H1 (cell line): ENCODE results near the gene ZNF609. TPM values are rescaled to one million over a fixed set of nuclear protein-coding genes. Genes with fewer than 3 reads are reported as not detected.

Source experiments
- CTCF ChIA-PET: fragments of 300-600 bp; sonication (Branson Sonifier 250); formaldehyde crosslinking; loops from one replicate; lab custom pipeline; 2021; ENCODE audit not compliant: partially characterized antibody; lab: Charles Lee
- POLR2A ChIA-PET: fragments of 300-600 bp; sonication (Branson Sonifier 250); formaldehyde crosslinking; loops from one replicate; lab custom pipeline; 2021; ENCODE audit warnings: inconsistent platforms; ENCODE audit not compliant: partially characterized antibody; lab: Charles Lee
- DNase-seq, 2 experiments: peaks; one replicate each; pipeline versions ENCODE4 v3.0.0 to v3.0.0-alpha.2; 2010 to 2022; ENCODE audit warnings: low spot score in 2 of 2, low read depth in 1 of 2, mixed read lengths in 1 of 2
- FAIRE-seq: peaks from 2 replicates; lab custom pipeline; 2011; peaks lifted over from hg19 to GRCh38; lab: Jason Lieb, UNC
- H2AFZ ChIP-seq: 2 replicates; pipeline ENCODE4 v1.8.1; 2012; ENCODE audit warnings: low read length, inconsistent platforms
- H2AK5ac ChIP-seq: 2 replicates; pipeline ENCODE4 v1.6.1; 2013; ENCODE audit warnings: low read depth, low read length
- H2BK120ac ChIP-seq: replicated peaks from 2 replicates; pipeline ENCODE3; 2013; ENCODE audit warnings: low read depth, low read length, inconsistent platforms
- H2BK12ac ChIP-seq: 2 replicates; pipeline ENCODE4 v1.6.1; 2013; ENCODE audit warnings: low read depth, low read length
- H2BK15ac ChIP-seq: 2 replicates; pipeline ENCODE4 v1.6.1; 2013; ENCODE audit warnings: low read length
- H2BK20ac ChIP-seq: 2 replicates; pipeline ENCODE4 v1.6.1; 2013; ENCODE audit warnings: low read length
- H2BK5ac ChIP-seq: 2 replicates; pipeline ENCODE4 v1.6.1; 2013; ENCODE audit warnings: low read depth, low read length
- H3K14ac ChIP-seq: 2 replicates; pipeline ENCODE4 v1.6.1; 2013; ENCODE audit warnings: inconsistent platforms; ENCODE audit not compliant: insufficient read length
- H3K18ac ChIP-seq: 2 replicates; pipeline ENCODE4 v1.6.1; 2013; ENCODE audit warnings: low read length; ENCODE audit errors: extremely low read depth
- H3K23ac ChIP-seq: 2 replicates; pipeline ENCODE4 v1.6.1; 2013; ENCODE audit warnings: inconsistent platforms; ENCODE audit not compliant: insufficient read length
- H3K23me2 ChIP-seq: 2 replicates; pipeline ENCODE4 v1.6.1; 2013; ENCODE audit warnings: low read depth, low read length
- H3K27ac ChIP-seq: 2 replicates; pipeline ENCODE4 v1.6.1; 2011; ENCODE audit warnings: low read depth, low read length, inconsistent platforms
- H3K27me3 ChIP-seq, 4 experiments: replicated peaks in 1 of 4; 1 replicate in 1 of 4; 2 replicates in 3 of 4; pipeline versions ENCODE4 v1.6.1 to v1.8.1; 2011 to 2013; ENCODE audit warnings: low read length in 3 of 4, mild to moderate bottlenecking in 3 of 4, inconsistent platforms in 2 of 4, mixed read lengths in 2 of 4, moderate library complexity in 1 of 4; ENCODE audit not compliant: control insufficient read depth in 3 of 4, insufficient read depth in 3 of 4; ENCODE audit errors: extremely low read depth in 1 of 4
- H3K36me3 ChIP-seq, 4 experiments: 2 replicates each; pipeline versions ENCODE4 v1.6.1 to v1.8.1; 2011 to 2013; ENCODE audit warnings: mild to moderate bottlenecking in 4 of 4, low read length in 3 of 4, moderate library complexity in 2 of 4, control low read depth in 1 of 4, inconsistent platforms in 1 of 4; ENCODE audit not compliant: insufficient read depth in 4 of 4, control insufficient read depth in 2 of 4
- H3K4ac ChIP-seq: replicated peaks from 2 replicates; pipeline ENCODE3; 2013; ENCODE audit warnings: low read length, low read depth, mixed read lengths, inconsistent platforms; ENCODE audit not compliant: insufficient read length
- H3K4me1 ChIP-seq, 4 experiments: replicated peaks in 1 of 4; 1 replicate in 1 of 4; 2 replicates in 3 of 4; pipeline versions ENCODE4 v1.6.1 to v1.8.1; 2011 to 2013; ENCODE audit warnings: low read length in 3 of 4, inconsistent platforms in 2 of 4, mixed read lengths in 1 of 4; ENCODE audit not compliant: insufficient read depth in 4 of 4, control insufficient read depth in 3 of 4
- H3K4me2 ChIP-seq, 2 experiments: 2 replicates each; pipeline versions ENCODE4 v1.6.1 to v1.8.1; 2011 to 2013; ENCODE audit warnings: low read depth in 2 of 2, low read length in 2 of 2, control low read depth in 1 of 2, inconsistent platforms in 1 of 2, mild to moderate bottlenecking in 1 of 2; ENCODE audit not compliant: insufficient read depth in 1 of 2
- H3K4me3 ChIP-seq, 4 experiments: fragments of 200-600, 300-600 bp in 1 of 4; sonication (generic), shearing (Covaris generic), sonication (Bioruptor Twin) in 1 of 4; 2 replicates each; pipeline versions ENCODE4 v1.5.1 to v1.8.1; 2011 to 2016; ENCODE audit warnings: low read length in 4 of 4, low read depth in 3 of 4, control low read depth in 2 of 4, inconsistent platforms in 2 of 4, mild to moderate bottlenecking in 2 of 4, mixed read lengths in 1 of 4, moderate library complexity in 1 of 4; ENCODE audit not compliant: insufficient read depth in 2 of 4; ENCODE audit errors: extremely low read depth in 1 of 4
- H3K56ac ChIP-seq: replicated peaks from 2 replicates; pipeline ENCODE3; 2013; ENCODE audit warnings: low read depth, mild to moderate bottlenecking, mixed read lengths, low read length, inconsistent platforms; ENCODE audit not compliant: insufficient read length
- H3K79me1 ChIP-seq: 2 replicates; pipeline ENCODE4 v1.6.1; 2013; ENCODE audit warnings: low read depth, low read length, control low read depth
- H3K79me2 ChIP-seq, 2 experiments: 2 replicates each; pipeline versions ENCODE4 v1.6.1 to v1.8.1; 2012 to 2013; ENCODE audit warnings: low read length in 2 of 2, mild to moderate bottlenecking in 2 of 2, inconsistent platforms in 1 of 2; ENCODE audit not compliant: insufficient read depth in 2 of 2, control insufficient read depth in 1 of 2
- H3K9ac ChIP-seq, 4 experiments: replicated peaks in 1 of 4; 1 replicate in 1 of 4; 2 replicates in 3 of 4; pipeline versions ENCODE4 v1.6.1 to v1.8.1; 2011 to 2013; ENCODE audit warnings: low read depth in 3 of 4, low read length in 3 of 4, control low read depth in 2 of 4, mild to moderate bottlenecking in 2 of 4, moderate library complexity in 2 of 4, inconsistent platforms in 1 of 4; ENCODE audit errors: extremely low read depth in 1 of 4
- H3K9me3 ChIP-seq, 2 experiments: 2 replicates each; pipeline versions ENCODE4 v1.6.1 to v1.8.1; 2012 to 2013; ENCODE audit warnings: mild to moderate bottlenecking in 2 of 2, moderate library complexity in 2 of 2, control low read depth in 1 of 2, inconsistent platforms in 1 of 2, low read depth in 1 of 2, low read length in 1 of 2, mixed read lengths in 1 of 2; ENCODE audit not compliant: insufficient read depth in 2 of 2
- H4K20me1 ChIP-seq, 2 experiments: replicated peaks in 1 of 2; 2 replicates each; pipeline versions ENCODE3 to v1.8.1; 2011 to 2013; ENCODE audit warnings: inconsistent platforms in 2 of 2, low read length in 2 of 2, mild to moderate bottlenecking in 1 of 2; ENCODE audit not compliant: insufficient read depth in 2 of 2, control insufficient read depth in 1 of 2
- H4K5ac ChIP-seq: 2 replicates; pipeline ENCODE4 v1.6.1; 2013; ENCODE audit warnings: low read length, low read depth, mixed read lengths, inconsistent platforms; ENCODE audit not compliant: insufficient read length
- H4K8ac ChIP-seq: 2 replicates; pipeline ENCODE4 v1.8.0; 2013; ENCODE audit warnings: mild to moderate bottlenecking, moderate library complexity, low read length, inconsistent platforms; ENCODE audit not compliant: insufficient read depth; ENCODE audit errors: extremely low read depth
- H4K91ac ChIP-seq: replicated peaks from 2 replicates; pipeline ENCODE3; 2013; ENCODE audit warnings: low read length, mixed read lengths, inconsistent platforms; ENCODE audit not compliant: insufficient read length
- CREB1 ChIP-seq: IDR thresholded peaks from 2 replicates; pipeline ENCODE4 v1.6.1; 2012; ENCODE audit warnings: inconsistent platforms
- FOSL1 ChIP-seq: IDR thresholded peaks from 2 replicates; pipeline ENCODE4 v1.6.1; 2011; ENCODE audit warnings: mild to moderate bottlenecking, low read depth, low read length, moderate library complexity; ENCODE audit not compliant: insufficient read depth
- JUN ChIP-seq: IDR thresholded peaks from 2 replicates; pipeline ENCODE4 v1.6.1; 2011; ENCODE audit warnings: low read depth, mild to moderate bottlenecking, improper control_type of control experiment, low read length
- SAP30 ChIP-seq: fragments of 300-600 bp; sonication (generic); IDR thresholded peaks from 2 replicates; pipeline ENCODE4 v1.7.1; 2012; ENCODE audit warnings: low read length, moderate library complexity, mild to moderate bottlenecking, inconsistent platforms; ENCODE audit not compliant: insufficient read depth, insufficient replicate concordance
- WGBS, 2 experiments: shearing (Covaris generic) in 1 of 2; methylation state at CpG; one replicate each; pipeline versions ENCODE4 v1.1.6 to v1.1.7; 2013 to 2015; ENCODE audit warnings: low lambda C conversion rate in 2 of 2, mixed read lengths in 2 of 2, inconsistent platforms in 1 of 2, low coverage in 1 of 2, missing lambda C conversion rate in 1 of 2; ENCODE audit not compliant: insufficient replicate concordance in 2 of 2, insufficient coverage in 1 of 2, insufficient read length in 1 of 2; ENCODE audit errors: extremely low coverage in 1 of 2, missing lambda C conversion rate in 1 of 2; 5-methylcytosine and 5-hydroxymethylcytosine counted together
- polyA plus RNA-seq, 7 experiments: library from polyadenylated mRNA; depleted of rRNA in 3 of 7; stranded (reverse) in 5 of 7; unstranded in 2 of 7; fragments of >200 nt in 5 of 7; fragments of 200-250 nt in 2 of 7; gene quantifications; 1 replicate in 5 of 7; 2 replicates in 1 of 7; 4 replicates in 1 of 7; pipeline versions ENCODE4 v1.2.1 to v1.2.3, GENCODE V29; 2011 to 2013; ENCODE audit warnings: missing spikeins in 2 of 7, mixed read lengths in 2 of 7
- total RNA-seq: library from RNA; stranded (reverse); fragmentation: NEBNext Ultra II Directional; extraction: Animal tissue kit (Norgen Biotek cat#: 25700); gene quantifications from 2 replicates; pipeline ENCODE4 v1.2.1, GENCODE V29; 2021
- TF ChIP-seq, protein P1 (sequence below): IDR thresholded peaks from 2 replicates; pipeline ENCODE4 v1.6.1; 2011; ENCODE audit warnings: low read depth, mild to moderate bottlenecking, low read length; ENCODE audit not compliant: insufficient read depth

ZNF609 gene
- total and polyA plus RNA-seq, 2 of the 8 experiments (the other 6 are each of a cell fraction or from before 2014, with no cell fraction given): 15.5 to 47.8 TPM

DNA sequence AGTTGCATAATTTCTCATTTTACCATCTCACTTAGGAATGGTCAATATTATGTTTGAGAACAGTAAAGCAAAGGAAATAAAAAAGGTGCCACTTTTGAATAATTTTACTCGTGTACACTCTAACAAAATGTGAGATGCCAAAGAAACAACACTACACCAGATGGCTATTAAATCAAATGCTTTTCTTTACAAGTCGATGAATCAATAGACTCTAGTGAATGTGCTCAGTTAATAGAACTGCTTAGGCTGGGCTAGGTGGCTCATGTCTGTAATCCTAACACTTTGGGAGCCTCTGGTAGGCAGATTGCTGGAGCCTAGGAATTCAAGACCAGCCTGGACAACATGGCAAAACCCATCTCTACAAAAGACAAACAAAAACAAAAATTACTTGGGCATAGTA, 87.9 kb downstream of the ZNF609 start:
- Histone ChIP-seq H3K4me3 (no peak overlapping the region), H4K5ac (no peak overlapping the region), H2BK120ac (no peak overlapping the region), H3K36me3 (no peaks in the 10 kb centered on the region), H2BK15ac (no peak overlapping the region), H2BK5ac (no peak overlapping the region), H3K4ac (no peak overlapping the region), H2BK20ac (no peak overlapping the region), H4K20me1 (peaks cover 2 to 14% of the 10 kb centered on the region in 2 experiments), H2BK12ac (no peak overlapping the region), H3K27me3 (no peaks in the 10 kb centered on the region), H4K91ac (no peak overlapping the region), H3K18ac (no peak overlapping the region), H2AK5ac (no peak overlapping the region), H3K23me2 (no peaks in the 10 kb centered on the region), H3K4me1 (no peaks in the 10 kb centered on the region), H2AFZ (no peak overlapping the region), H3K9ac (no peak overlapping the region), H3K4me2 (no peak overlapping the region), H3K23ac (no peak overlapping the region), H3K14ac (no peak overlapping the region), H3K27ac (no peak overlapping the region), H3K9me3 (no peaks in the 10 kb centered on the region), H3K79me2 (peaks cover 0 to 88% of the 10 kb centered on the region in 2 experiments; a peak in 3 of 4 replicates), H3K79me1 (peaks cover 5% of the 10 kb centered on the region), H3K56ac (no peak overlapping the region), H4K8ac (no peak overlapping the region)
- 91% methylated on average over 2 of the region's 2 CpGs; no CpG with 5 or more reads in 1 of the 2 experiments for WGBS, 2 experiments
- POLR2A ChIA-PET: interaction anchor here (0.9 kb wide), 1 partner anchor 10 kb away, joined by 3 read pairs; no protein-coding TSS in a partner anchor
- FAIRE-seq: no peak
- DNase-seq: no peak
- CTCF ChIA-PET: no interaction called here
- TF ChIP-seq, protein P1, sequence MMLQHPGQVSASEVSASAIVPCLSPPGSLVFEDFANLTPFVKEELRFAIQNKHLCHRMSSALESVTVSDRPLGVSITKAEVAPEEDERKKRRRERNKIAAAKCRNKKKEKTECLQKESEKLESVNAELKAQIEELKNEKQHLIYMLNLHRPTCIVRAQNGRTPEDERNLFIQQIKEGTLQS: no peak
- TF ChIP-seq FOSL1 (no peak), CREB1 (no peak), JUN (no peak), SAP30 (no peak)
